HG02678 (cell line): ENCODE results near the gene ARL2.

ENCODE experiments used
- ATAC-seq: cut with Tn5 transposase; IDR thresholded peaks from one replicate; pipeline ENCODE4 v1.9.1; 2021; ENCODE audit warnings: mild to moderate bottlenecking, moderate library complexity; ENCODE audit not compliant: unreplicated experiment

The ARL2 gene

GRCh38 chr11:65045061-65045460, 31.1 kb downstream of the ARL2 start:
- no peak for ATAC-seq

GRCh38 chr11:65045728-65046127, 31.8 kb downstream of the ARL2 start:
- no peak for ATAC-seq

GRCh38 chr11:65047581-65048422, 33.8 kb downstream of the ARL2 start:
- no peak for ATAC-seq

GRCh38 chr11:65051398-65051858, 37.5 kb downstream of the ARL2 start:
- no peak for ATAC-seq

- no peak for ATAC-seq
These were observed 40.0 kb downstream of the ARL2 start for GRCh38 chr11:65053827-65054508.

GRCh38 chr11:65055538-65055937, 41.6 kb downstream of the ARL2 start:
- no peak for ATAC-seq

GRCh38 chr11:65056999-65057398, 43.0 kb downstream of the ARL2 start:
- no peak for ATAC-seq

GRCh38 chr11:65057526-65057925, 43.6 kb downstream of the ARL2 start:
- no peak for ATAC-seq

GRCh38 chr11:65058012-65058411, 44.1 kb downstream of the ARL2 start:
- no peak for ATAC-seq

GRCh38 chr11:65058419-65059054, 44.6 kb downstream of the ARL2 start, which contains the start of gene NAALADL1:
NAALADL1 (minus strand) TSS chr11:65058553; CDS start chr11:65058521, 32 bp downstream.
- no peak for ATAC-seq

GRCh38 chr11:65059523-65059922, 45.6 kb downstream of the ARL2 start:
- no peak for ATAC-seq

- no peak for ATAC-seq
These were observed 46.2 kb downstream of the ARL2 start for GRCh38 chr11:65059959-65060824.

- no peak for ATAC-seq
These were observed 47.0 kb downstream of the ARL2 start for GRCh38 chr11:65060913-65061408.

GRCh38 chr11:65063532-65063931, 49.6 kb downstream of the ARL2 start:
- ATAC-seq = no peak

GRCh38 chr11:65064847-65065240, 50.9 kb downstream of the ARL2 start:
- ATAC-seq = no peak

- no peak for ATAC-seq
These were observed 51.9 kb downstream of the ARL2 start for GRCh38 chr11:65065851-65066250.

- no peak for ATAC-seq
These were observed 52.4 kb downstream of the ARL2 start for GRCh38 chr11:65066315-65066714.

GRCh38 chr11:65066805-65067291, 52.9 kb downstream of the ARL2 start:
- ATAC-seq = no peak

- no peak for ATAC-seq
These were observed 53.5 kb downstream of the ARL2 start for GRCh38 chr11:65067446-65067845.

GRCh38 chr11:65069217-65069616, 55.3 kb downstream of the ARL2 start:
- ATAC-seq = no peak
